Adrenal gland (tissue), 12 donors: ENCODE results near the gene LPP. TPM values are rescaled to one million over a fixed set of nuclear protein-coding genes. Genes with fewer than 3 reads are reported as not detected.
A peak's percentile ranks its signal among the peaks of the same experiment; 100 is the strongest.
"Not testable (repeated sequence)": the region's sequence is repeated elsewhere in the genome, so short reads cannot be mapped to it uniquely, and the experiment has no call there.

Experiments used
- DNase-seq, 7 donors: peaks; one replicate each; pipeline ENCODE4 v3.0.0-alpha.2; 2019 to 2020
- H3K27ac ChIP-seq, 5 donors: fragments of 200-600 bp; sonication (generic) in 4 of 5; 1 replicate in 3 of 5; 2 replicates in 2 of 5; pipeline versions ENCODE4 v1.5.1 to v1.8.0; 2016 to 2020; ENCODE audit warnings: mild to moderate bottlenecking in 1 of 5
- H3K27me3 ChIP-seq: fragments of 200-600 bp; 2 replicates; pipeline ENCODE4 v1.8.0; 2021
- H3K36me3 ChIP-seq, 2 donors: fragments of 200-600 bp; replicated peaks in 1 of 2; 1 replicate in 1 of 2; 2 replicates in 1 of 2; pipeline versions ENCODE4 v1.5.1 to v1.8.0; 2018 to 2022
- H3K4me1 ChIP-seq, 2 donors: fragments of 200-600 bp; replicated peaks in 1 of 2; 1 replicate in 1 of 2; 2 replicates in 1 of 2; pipeline versions ENCODE4 v1.5.1 to v1.8.0; 2018 to 2021
- H3K4me3 ChIP-seq, 4 donors: fragments of 200-600 bp; sonication (generic) in 3 of 4; one replicate each; pipeline ENCODE4 v1.5.1; 2016 to 2018
- H3K9me3 ChIP-seq, 3 donors: fragments of 200-600 bp; sonication (generic) in 1 of 3; replicated peaks in 1 of 3; 1 replicate in 2 of 3; 2 replicates in 1 of 3; pipeline versions ENCODE4 v1.5.1 to v1.8.0; 2016 to 2021
- CTCF ChIP-seq, 6 experiments: fragments of 450-650 bp in 4 of 6; fragments of 200-600 bp in 2 of 6; sonication (generic) in 1 of 6; IDR thresholded peaks; 1 replicate in 5 of 6; 2 replicates in 1 of 6; pipeline versions ENCODE4 v1.5.1 to v1.8.0; 2016 to 2021; ENCODE audit warnings: antibody characterized with exemption in 6 of 6, mild to moderate bottlenecking in 2 of 6, moderate library complexity in 1 of 6
- POLR2A ChIP-seq, 2 donors: fragments of 450-650 bp; IDR thresholded peaks; one replicate each; pipeline ENCODE4 v1.6.1; 2017; ENCODE audit warnings: antibody characterized with exemption in 2 of 2, mild to moderate bottlenecking in 2 of 2, moderate library complexity in 1 of 2
- WGBS, 4 donors: extraction: QIAGEN DNeasy Blood & Tissue Kit in 2 of 4; methylation state at CpG; one replicate each; pipeline versions ENCODE4 v1.1.5 to v1.1.7; 2013 to 2017; 5-methylcytosine and 5-hydroxymethylcytosine counted together
- intact Hi-C, 2 donors: fragments of 100-400 bp; cut with DNase I; formaldehyde crosslinking; loops; one replicate each; pipeline versions ENCODE4 v1.14.1 to v1.15.0; 2022 to 2023
- polyA plus RNA-seq, 3 donors: library from polyadenylated mRNA; stranded (reverse); fragments of 200-250 nt in 2 of 3; fragments of 350-450 nt in 1 of 3; fragmentation: Illumina TruSeq in 1 of 3; extraction: RNeasy Lipid Tissue Mini Kit (QIAGEN cat#74804) in 1 of 3; gene quantifications; one replicate each; pipeline ENCODE4 v1.2.3, GENCODE V29; 2013 to 2014
- total RNA-seq, 9 donors: library from RNA; depleted of rRNA in 4 of 9; stranded (reverse); fragments of >200 nt in 4 of 9; fragments of 120-200 nt in 1 of 9; fragmentation: NEBNext Ultra II Directional in 1 of 9; extraction: Animal tissue kit (Norgen Biotek cat#: 25700) in 1 of 9; gene quantifications; one replicate each; pipeline versions ENCODE4 v1.1.0 to v1.2.4, GENCODE V29; 2013 to 2023
- donor health status: healthy with polysubstance abuse.
- donor health status: Bipolar disorder and iron deficiency.
- donor health status: DM: yes; HTN: yes; CAD: no.
- donor health status: DM: no; HTN: no; CAD: no.
- donor health status: DM: no; HTN: no; CAD: no.
- donor health status: DM: yes; HTN: yes; CAD: no.

LPP gene
- total and polyA plus RNA-seq, 12 donors = 7.0 to 170 (median 101) TPM

GRCh38 chr3:188442430-188442829, 288.5 kb downstream of the LPP start:
- Histone ChIP-seq H3K9me3 (no peaks in the 10 kb centered on the region), H3K27me3 (no peaks in the 10 kb centered on the region), H3K36me3 (no peaks in the 10 kb centered on the region), H3K4me1 (peaks cover 6 to 21% of the 10 kb centered on the region in 2 donors), H3K4me3 (no peak overlapping the region), H3K27ac (no peak overlapping the region)
- intact Hi-C loops = no loop called here
- 96 to 97% (median 97%) methylated on average over 8 of the region's 8 CpGs for WGBS, 4 donors
- DNase-seq = no peak
- no peak for TF ChIP-seq POLR2A (IDR thresholded peaks at IDR 0.05)
- no peak for TF ChIP-seq CTCF (IDR thresholded peaks at IDR 0.05)

GRCh38 chr3:188445175-188445574, 291.2 kb downstream of the LPP start:
- H3K27ac ChIP-seq, intact Hi-C loops, DNase-seq, H3K27me3 ChIP-seq, H3K4me3 ChIP-seq, H3K36me3 ChIP-seq, H3K9me3 ChIP-seq: not testable (repeated sequence)
- 93 to 98% (median 98%) methylated on average over 4 of the region's 4 CpGs for WGBS, 4 donors
- peaks cover 7 to 14% of the 10 kb centered on the region in 2 donors for H3K4me1 ChIP-seq

- Histone ChIP-seq H3K36me3 (no peaks in the 10 kb centered on the region), H3K27me3 (no peaks in the 10 kb centered on the region), H3K27ac (no peak overlapping the region), H3K4me3 (no peak overlapping the region), H3K9me3 (no peaks in the 10 kb centered on the region), H3K4me1 (peaks cover 7 to 9% of the 10 kb centered on the region in 2 donors)
- DNase-seq = no peak
- intact Hi-C loops = no loop called here
- TF ChIP-seq POLR2A (IDR thresholded peaks at IDR 0.05) (no peak), CTCF (IDR thresholded peaks at IDR 0.05) (no peak)
- WGBS, 4 donors = 69 to 80% (median 72%) methylated on average over 5 of the region's 5 CpGs
Measured at GRCh38 chr3:188446014-188446413, 292.1 kb downstream of the LPP start.

- intact Hi-C loops = no loop called here
- no peak for DNase-seq
- 84 to 92% (median 87%) methylated on average over 3 of the region's 3 CpGs for WGBS, 4 donors
- H3K4me3 ChIP-seq = no peak overlapping the region
- H3K4me1 ChIP-seq = peaks cover 7 to 9% of the 10 kb centered on the region in 2 donors
- H3K9me3 ChIP-seq = no peaks in the 10 kb centered on the region
- no peak for TF ChIP-seq CTCF (IDR thresholded peaks at IDR 0.05)
- TF ChIP-seq POLR2A (IDR thresholded peaks at IDR 0.05) = no peak
- no peaks in the 10 kb centered on the region for H3K36me3 ChIP-seq
- H3K27ac ChIP-seq = no peak overlapping the region
- no peaks in the 10 kb centered on the region for H3K27me3 ChIP-seq
Measured at GRCh38 chr3:188446766-188447165, 292.8 kb downstream of the LPP start.

- Histone ChIP-seq H3K9me3 (no peaks in the 10 kb centered on the region), H3K4me3 (no peak overlapping the region), H3K4me1 (peaks cover 7 to 9% of the 10 kb centered on the region in 2 donors), H3K27me3 (no peaks in the 10 kb centered on the region), H3K27ac (peak overlapping the region in 3 of 5 donors; percentile 31 to 54 (median 47)), H3K36me3 (no peaks in the 10 kb centered on the region)
- TF ChIP-seq POLR2A (IDR thresholded peaks at IDR 0.05) (no peak), CTCF (IDR thresholded peaks at IDR 0.05) (no peak)
- intact Hi-C loops = no loop called here
- no peak for DNase-seq
- WGBS, 4 donors = 54 to 59% (median 55%) methylated on average over 4 of the region's 4 CpGs
Measured at GRCh38 chr3:188448813-188449212, 294.9 kb downstream of the LPP start.
